SK-N-SH treated with all-trans-retinoic acid at 6 μM for 48 hours (cell line): Measurements from ENCODE around the gene SLC24A4.

Source experiments
- BACH2 ChIP-seq: fragments of 250-450 bp; sonication (Bioruptor Pico); IDR thresholded peaks from 2 replicates; pipeline ENCODE4 v1.9.0; 2021; ENCODE audit warnings: mild to moderate bottlenecking, borderline replicate concordance
- CSDC2 ChIP-seq: fragments of 250-450 bp; sonication (Bioruptor Pico); IDR thresholded peaks from 2 replicates; pipeline ENCODE4 v1.5.0; 2020; ENCODE audit warnings: mild to moderate bottlenecking, moderate library complexity
- OSR1 ChIP-seq: fragments of 250-450 bp; sonication (Bioruptor Pico); IDR thresholded peaks from 2 replicates; pipeline ENCODE4 v1.8.0; 2022; ENCODE audit warnings: moderate library complexity, mild to moderate bottlenecking, inconsistent platforms
- PPARA ChIP-seq: fragments of 250-450 bp; sonication (Bioruptor Pico); IDR thresholded peaks from 2 replicates; pipeline ENCODE4 v1.5.0; 2020; ENCODE audit warnings: mild to moderate bottlenecking, borderline replicate concordance
- RARB ChIP-seq: fragments of 250-450 bp; sonication (Bioruptor Pico); IDR thresholded peaks from 2 replicates; pipeline ENCODE4 v1.8.0; 2021; ENCODE audit warnings: mild to moderate bottlenecking, moderate library complexity
- TCF4 ChIP-seq: fragments of 250-450 bp; sonication (Bioruptor Pico); IDR thresholded peaks from 2 replicates; pipeline ENCODE4 v1.8.0; 2021; ENCODE audit warnings: mild to moderate bottlenecking, moderate library complexity, borderline replicate concordance
- TOX ChIP-seq: fragments of 250-450 bp; sonication (Bioruptor Pico); IDR thresholded peaks from 2 replicates; pipeline ENCODE4 v1.8.0; 2021; ENCODE audit warnings: mild to moderate bottlenecking, moderate library complexity, borderline replicate concordance
- ZC3H10 ChIP-seq: fragments of 250-450 bp; sonication (Bioruptor Pico); IDR thresholded peaks from 2 replicates; pipeline ENCODE4 v1.5.1; 2021; ENCODE audit warnings: mild to moderate bottlenecking, moderate library complexity
- ZFP3 ChIP-seq: fragments of 250-450 bp; sonication (Bioruptor Pico); IDR thresholded peaks from 2 replicates; pipeline ENCODE4 v1.5.0; 2020; ENCODE audit warnings: mild to moderate bottlenecking, moderate library complexity
- ZFP30 ChIP-seq: fragments of 450-650 bp; formaldehyde crosslinking; IDR thresholded peaks from 2 replicates; pipeline ENCODE4 v1.5.0; 2022; ENCODE audit warnings: mild to moderate bottlenecking, moderate library complexity
- ZNF70 ChIP-seq: fragments of 450-650 bp; formaldehyde crosslinking; IDR thresholded peaks from 2 replicates; pipeline ENCODE4 v1.5.0; 2020; ENCODE audit warnings: mild to moderate bottlenecking, moderate library complexity
- TF ChIP-seq, protein P1 (sequence below): fragments of 250-450 bp; sonication (Bioruptor Pico); IDR thresholded peaks from 2 replicates; pipeline ENCODE4 v1.8.0; 2020; ENCODE audit warnings: mild to moderate bottlenecking, moderate library complexity, borderline replicate concordance

DNA sequence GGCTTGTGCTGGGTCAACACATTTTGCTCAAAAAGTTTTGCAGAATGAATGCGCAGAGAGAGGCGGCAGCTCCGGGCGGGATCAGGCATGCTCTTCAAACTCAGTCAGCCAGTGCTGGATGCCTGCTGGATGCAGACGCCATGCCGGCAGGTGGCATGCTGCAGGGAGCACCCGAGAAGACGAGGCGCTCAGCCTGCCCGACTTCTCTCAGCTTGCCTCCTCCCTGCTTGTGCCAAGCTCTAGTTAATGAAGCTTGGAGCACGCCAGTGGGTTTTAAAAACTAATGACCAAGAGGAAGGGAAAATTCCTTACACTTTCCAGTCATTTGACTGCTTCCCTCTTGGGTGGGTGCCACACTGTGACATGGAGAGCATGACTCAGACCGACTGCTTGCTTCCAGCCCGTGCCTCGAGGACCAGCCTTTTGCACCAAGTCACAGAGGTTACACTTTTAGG is 39.8 kb downstream of the SLC24A4 start:
- TF ChIP-seq PPARA (CRISPR knock-in tag) (no peak), RARB (CRISPR knock-in tag) (no peak), ZNF70 (CRISPR knock-in tag) (no peak), ZFP3 (CRISPR knock-in tag) (no peak), CSDC2 (CRISPR knock-in tag) (no peak), OSR1 (CRISPR knock-in tag) (no peak), BACH2 (no peak), ZC3H10 (no peak), TCF4 (no peak), TOX (CRISPR knock-in tag) (no peak), ZFP30 (CRISPR knock-in tag) (no peak)
- TF ChIP-seq, protein P1, sequence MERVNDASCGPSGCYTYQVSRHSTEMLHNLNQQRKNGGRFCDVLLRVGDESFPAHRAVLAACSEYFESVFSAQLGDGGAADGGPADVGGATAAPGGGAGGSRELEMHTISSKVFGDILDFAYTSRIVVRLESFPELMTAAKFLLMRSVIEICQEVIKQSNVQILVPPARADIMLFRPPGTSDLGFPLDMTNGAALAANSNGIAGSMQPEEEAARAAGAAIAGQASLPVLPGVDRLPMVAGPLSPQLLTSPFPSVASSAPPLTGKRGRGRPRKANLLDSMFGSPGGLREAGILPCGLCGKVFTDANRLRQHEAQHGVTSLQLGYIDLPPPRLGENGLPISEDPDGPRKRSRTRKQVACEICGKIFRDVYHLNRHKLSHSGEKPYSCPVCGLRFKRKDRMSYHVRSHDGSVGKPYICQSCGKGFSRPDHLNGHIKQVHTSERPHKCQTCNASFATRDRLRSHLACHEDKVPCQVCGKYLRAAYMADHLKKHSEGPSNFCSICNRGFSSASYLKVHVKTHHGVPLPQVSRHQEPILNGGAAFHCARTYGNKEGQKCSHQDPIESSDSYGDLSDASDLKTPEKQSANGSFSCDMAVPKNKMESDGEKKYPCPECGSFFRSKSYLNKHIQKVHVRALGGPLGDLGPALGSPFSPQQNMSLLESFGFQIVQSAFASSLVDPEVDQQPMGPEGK (CRISPR knock-in tag) = no peak
